ENCODE data around the gene AGXT. TPM values are rescaled to one million over a fixed set of nuclear protein-coding genes. Genes with fewer than 3 reads are reported as not detected.

AGXT gene
- total RNA-seq, 1 donor: not detected

DNA sequence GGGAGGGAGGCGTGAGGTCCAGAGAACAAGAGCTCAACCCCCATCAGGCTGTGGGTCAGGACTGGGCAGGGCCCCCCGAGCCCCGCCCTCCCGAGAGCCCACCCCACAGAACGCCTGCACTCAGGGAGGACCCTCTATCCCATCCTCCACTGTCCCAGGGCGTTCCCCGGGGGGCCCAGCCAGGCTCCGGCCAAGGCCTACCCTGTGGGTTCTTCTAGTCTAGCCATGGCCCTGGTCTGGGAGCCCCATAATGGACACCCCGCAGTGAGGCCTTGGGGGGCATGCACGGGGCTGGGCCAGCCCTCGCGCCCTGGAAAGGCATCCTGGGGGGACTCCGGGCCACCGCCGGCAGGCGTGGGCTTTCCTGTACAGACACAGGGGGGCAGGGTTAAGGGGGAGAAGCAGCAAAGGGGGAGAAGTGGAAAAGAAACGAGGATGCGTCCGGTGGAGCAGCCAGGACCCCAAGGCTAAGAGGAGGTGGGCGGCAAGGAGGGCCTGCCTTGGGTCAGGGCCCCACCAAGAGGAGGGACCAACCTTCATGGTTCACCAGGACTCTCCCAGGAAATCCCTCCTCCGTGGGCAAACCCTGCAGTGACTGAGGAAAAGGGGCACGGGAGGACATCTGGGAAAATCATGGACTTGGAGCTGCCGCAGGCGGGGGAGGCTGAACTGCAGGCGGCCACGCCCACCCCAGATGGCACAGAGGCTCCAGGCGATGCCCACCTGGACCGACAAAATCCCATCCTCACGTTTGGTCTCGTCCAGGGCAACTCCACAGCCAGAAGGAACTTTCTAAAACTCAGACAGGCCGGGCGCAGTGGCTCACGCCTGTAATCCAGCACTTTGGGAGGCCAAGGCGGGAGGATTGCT, 34.8 kb downstream of the AGXT start:
- no peaks in the 10 kb centered on the region for H3K36me3 ChIP-seq (ENCODE audit: insufficient read depth, low read length)
- H3K4me3 ChIP-seq (ENCODE audit: insufficient read depth, low read length): no peak overlapping the region
- H2AFZ ChIP-seq (ENCODE audit: low read length): no peak overlapping the region
- H3K4me1 ChIP-seq (ENCODE audit: insufficient read depth, low read length): no peaks in the 10 kb centered on the region
- DNase-seq (ENCODE audit: insufficient read length, low spot score, missing footprints): no peak
- no peaks in the 10 kb centered on the region for H4K20me1 ChIP-seq (ENCODE audit: insufficient read depth, low read length)
- H3K27me3 ChIP-seq (ENCODE audit: insufficient read depth, low read length): peaks cover 16% of the 10 kb centered on the region
- TF ChIP-seq, protein P1, sequence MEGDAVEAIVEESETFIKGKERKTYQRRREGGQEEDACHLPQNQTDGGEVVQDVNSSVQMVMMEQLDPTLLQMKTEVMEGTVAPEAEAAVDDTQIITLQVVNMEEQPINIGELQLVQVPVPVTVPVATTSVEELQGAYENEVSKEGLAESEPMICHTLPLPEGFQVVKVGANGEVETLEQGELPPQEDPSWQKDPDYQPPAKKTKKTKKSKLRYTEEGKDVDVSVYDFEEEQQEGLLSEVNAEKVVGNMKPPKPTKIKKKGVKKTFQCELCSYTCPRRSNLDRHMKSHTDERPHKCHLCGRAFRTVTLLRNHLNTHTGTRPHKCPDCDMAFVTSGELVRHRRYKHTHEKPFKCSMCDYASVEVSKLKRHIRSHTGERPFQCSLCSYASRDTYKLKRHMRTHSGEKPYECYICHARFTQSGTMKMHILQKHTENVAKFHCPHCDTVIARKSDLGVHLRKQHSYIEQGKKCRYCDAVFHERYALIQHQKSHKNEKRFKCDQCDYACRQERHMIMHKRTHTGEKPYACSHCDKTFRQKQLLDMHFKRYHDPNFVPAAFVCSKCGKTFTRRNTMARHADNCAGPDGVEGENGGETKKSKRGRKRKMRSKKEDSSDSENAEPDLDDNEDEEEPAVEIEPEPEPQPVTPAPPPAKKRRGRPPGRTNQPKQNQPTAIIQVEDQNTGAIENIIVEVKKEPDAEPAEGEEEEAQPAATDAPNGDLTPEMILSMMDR (IDR thresholded peaks at IDR 0.05; ENCODE audit: extremely low read depth, low read depth, low read length): no peak
- no peak overlapping the region for H3K4me2 ChIP-seq (ENCODE audit: insufficient read depth, low read length)
- no peak overlapping the region for H3K27ac ChIP-seq (ENCODE audit: low read depth, low read length)
- H3K79me2 ChIP-seq (ENCODE audit: insufficient read depth, low read length): no peaks in the 10 kb centered on the region
- no peaks in the 10 kb centered on the region for H3K9me3 ChIP-seq (ENCODE audit: low read depth, low read length)

DNA sequence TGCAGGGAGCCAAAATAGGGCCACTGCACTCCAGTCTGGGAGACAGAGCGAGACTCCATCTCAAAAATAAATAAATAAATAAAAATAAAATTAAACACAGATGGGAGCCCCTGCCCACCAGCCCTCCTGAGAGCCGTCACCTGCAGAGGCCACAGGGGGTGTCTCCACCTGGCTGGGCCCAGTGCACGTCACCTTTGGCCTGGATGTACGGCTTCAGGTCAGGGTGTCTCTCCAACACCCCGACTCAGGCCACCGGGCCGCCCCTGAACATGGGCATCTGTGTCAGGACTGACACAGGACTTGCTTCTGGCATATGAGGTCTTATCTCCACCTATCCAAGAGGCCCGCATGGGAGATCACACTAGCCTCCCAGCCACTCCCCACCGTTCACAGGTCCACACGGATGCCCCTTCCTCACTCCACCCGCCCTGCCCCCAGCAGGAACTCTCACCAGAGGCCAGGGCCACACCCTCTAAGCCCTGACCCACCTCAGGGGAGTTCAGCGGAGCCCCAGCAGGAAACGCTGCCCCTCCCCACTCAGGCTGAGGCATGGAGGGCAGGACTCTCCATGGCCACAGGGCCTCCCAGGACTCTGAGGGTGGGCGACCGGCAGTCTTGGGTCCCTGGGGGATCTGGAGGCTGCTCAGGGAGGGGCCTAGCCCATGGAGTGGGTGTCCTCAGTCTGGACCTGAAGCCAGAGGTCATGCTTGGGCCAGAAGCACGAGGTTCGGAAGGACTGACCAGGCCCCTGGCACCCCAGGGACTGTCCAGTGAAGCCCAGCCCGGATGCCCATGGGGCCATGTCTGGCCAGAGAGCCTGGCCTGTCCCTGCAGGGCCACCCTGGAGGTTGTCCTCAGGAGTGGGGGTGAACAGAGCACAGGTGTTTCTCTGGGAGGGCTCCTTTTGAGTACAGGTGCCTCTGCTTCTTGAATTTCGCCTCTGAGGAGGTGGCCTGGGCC, 35.9 kb downstream of the AGXT start:
- Histone ChIP-seq H3K79me2 (ENCODE audit: insufficient read depth, low read length) (no peaks in the 10 kb centered on the region), H3K4me2 (ENCODE audit: insufficient read depth, low read length) (no peak overlapping the region), H4K20me1 (ENCODE audit: insufficient read depth, low read length) (no peaks in the 10 kb centered on the region), H3K36me3 (ENCODE audit: insufficient read depth, low read length) (no peaks in the 10 kb centered on the region), H3K4me3 (ENCODE audit: insufficient read depth, low read length) (no peak overlapping the region), H2AFZ (ENCODE audit: low read length) (no peak overlapping the region), H3K9me3 (ENCODE audit: low read depth, low read length) (no peaks in the 10 kb centered on the region), H3K4me1 (ENCODE audit: insufficient read depth, low read length) (no peaks in the 10 kb centered on the region), H3K27ac (ENCODE audit: low read depth, low read length) (no peak overlapping the region), H3K27me3 (ENCODE audit: insufficient read depth, low read length) (peaks cover 18% of the 10 kb centered on the region)
- DNase-seq (ENCODE audit: insufficient read length, low spot score, missing footprints): no peak
- TF ChIP-seq, protein P1 (IDR thresholded peaks at IDR 0.05; ENCODE audit: extremely low read depth, low read depth, low read length): no peak

DNA sequence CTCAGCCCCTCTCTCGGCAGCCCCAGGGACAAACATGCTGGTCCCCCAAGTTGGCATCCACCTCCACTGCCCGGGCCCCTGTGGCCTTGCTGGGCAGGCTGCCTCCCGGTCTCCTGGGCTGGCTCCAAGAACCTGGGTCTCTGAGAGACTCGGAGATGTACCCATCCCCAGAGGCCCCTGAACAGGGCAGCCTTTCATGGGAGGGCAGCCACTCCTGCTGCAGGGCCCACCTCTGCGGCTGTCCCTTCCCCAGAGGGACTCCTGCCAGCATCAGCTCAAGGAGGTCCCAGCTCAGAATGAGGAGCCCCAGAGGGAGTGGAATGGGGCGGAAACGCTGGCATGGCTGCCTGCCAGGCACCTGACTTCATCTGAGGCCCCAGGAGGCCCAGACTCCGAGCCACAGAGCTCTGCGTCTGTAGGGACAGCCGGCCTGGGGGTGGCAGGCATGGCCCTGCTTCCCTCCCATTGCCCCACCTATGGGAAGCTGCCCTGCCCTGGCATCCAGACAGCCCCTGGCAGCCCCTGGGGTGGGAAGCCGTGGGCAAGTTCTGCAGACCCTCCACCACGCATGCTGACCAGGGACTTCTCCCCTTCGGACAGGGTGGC, 36.7 kb downstream of the AGXT start:
- H3K27ac ChIP-seq (ENCODE audit: low read depth, low read length): no peak overlapping the region
- DNase-seq (ENCODE audit: insufficient read length, low spot score, missing footprints): no peak
- no peak overlapping the region for H3K4me3 ChIP-seq (ENCODE audit: insufficient read depth, low read length)
- no peaks in the 10 kb centered on the region for H3K9me3 ChIP-seq (ENCODE audit: low read depth, low read length)
- no peak overlapping the region for H3K4me2 ChIP-seq (ENCODE audit: insufficient read depth, low read length)
- TF ChIP-seq, protein P1 (IDR thresholded peaks at IDR 0.05; ENCODE audit: extremely low read depth, low read depth, low read length): no peak
- H3K79me2 ChIP-seq (ENCODE audit: insufficient read depth, low read length): no peaks in the 10 kb centered on the region
- H4K20me1 ChIP-seq (ENCODE audit: insufficient read depth, low read length): no peaks in the 10 kb centered on the region
- H3K36me3 ChIP-seq (ENCODE audit: insufficient read depth, low read length): no peaks in the 10 kb centered on the region
- H3K27me3 ChIP-seq (ENCODE audit: insufficient read depth, low read length): peaks cover 23% of the 10 kb centered on the region
- no peak overlapping the region for H2AFZ ChIP-seq (ENCODE audit: low read length)
- H3K4me1 ChIP-seq (ENCODE audit: insufficient read depth, low read length): no peaks in the 10 kb centered on the region

All from osteoblast (primary cell).